Mesenchymal stem cell (in vitro differentiated cells and primary cell): ENCODE measurements around the gene XRN1. TPM values are rescaled to one million over a fixed set of nuclear protein-coding genes. Genes with fewer than 3 reads are reported as not detected.

Experiments used
- DNase-seq: peaks from one replicate; pipeline ENCODE4 v3.0.0-alpha.2; 2013
- H2AFZ ChIP-seq: one replicate; pipeline ENCODE4 v1.6.1; 2013; ENCODE audit warnings: low read depth, mild to moderate bottlenecking, control low read depth, inconsistent platforms, low read length, moderate library complexity
- H2AK5ac ChIP-seq: 2 replicates; pipeline ENCODE4 v1.6.1; 2013; ENCODE audit warnings: low read length, moderate library complexity, mild to moderate bottlenecking, inconsistent platforms; ENCODE audit not compliant: severe bottlenecking
- H2BK120ac ChIP-seq: one replicate; pipeline ENCODE4 v1.6.1; 2013; ENCODE audit warnings: low read depth, mild to moderate bottlenecking, inconsistent platforms, low read length, moderate library complexity
- H2BK12ac ChIP-seq, 2 experiments: one replicate each; pipeline ENCODE4 v1.6.1; 2013; ENCODE audit warnings: inconsistent platforms in 2 of 2, low read length in 2 of 2, mild to moderate bottlenecking in 2 of 2, moderate library complexity in 2 of 2, control low read depth in 1 of 2
- H2BK15ac ChIP-seq: one replicate; pipeline ENCODE4 v1.6.1; 2013; ENCODE audit warnings: mild to moderate bottlenecking, low read depth, inconsistent platforms; ENCODE audit not compliant: poor library complexity, severe bottlenecking
- H2BK5ac ChIP-seq: 2 replicates; pipeline ENCODE4 v1.6.1; 2013; ENCODE audit warnings: low read depth, mild to moderate bottlenecking, low read length, control low read depth, inconsistent platforms; ENCODE audit not compliant: poor library complexity, severe bottlenecking
- H3K14ac ChIP-seq, 2 experiments: one replicate each; pipeline ENCODE4 v1.6.1; 2013; ENCODE audit warnings: inconsistent platforms in 2 of 2, low read length in 2 of 2, control low read depth in 1 of 2, mild to moderate bottlenecking in 1 of 2, moderate library complexity in 1 of 2
- H3K18ac ChIP-seq, 2 experiments: one replicate each; pipeline ENCODE4 v1.6.1; 2013; ENCODE audit warnings: inconsistent platforms in 2 of 2, low read length in 2 of 2, control low read depth in 1 of 2, low read depth in 1 of 2, mild to moderate bottlenecking in 1 of 2
- H3K23ac ChIP-seq, 2 experiments: one replicate each; pipeline ENCODE4 v1.6.1; 2013; ENCODE audit warnings: inconsistent platforms in 2 of 2, low read length in 2 of 2, mild to moderate bottlenecking in 2 of 2, moderate library complexity in 2 of 2, control low read depth in 1 of 2
- H3K27ac ChIP-seq: 2 replicates; pipeline ENCODE4 v1.5.1; 2013; ENCODE audit warnings: mild to moderate bottlenecking, moderate library complexity, low read length, control low read depth, inconsistent platforms; ENCODE audit not compliant: poor library complexity, severe bottlenecking
- H3K27me3 ChIP-seq, 2 experiments: 2 replicates each; pipeline versions ENCODE4 v1.6.1 to v1.7.0; 2013; ENCODE audit warnings: low read length in 2 of 2, mild to moderate bottlenecking in 2 of 2, moderate library complexity in 2 of 2, control low read depth in 1 of 2, inconsistent platforms in 1 of 2; ENCODE audit not compliant: control insufficient read depth in 1 of 2, insufficient read depth in 1 of 2
- H3K36me3 ChIP-seq, 2 experiments: 2 replicates each; pipeline versions ENCODE4 v1.6.1 to v1.7.0; 2013; ENCODE audit warnings: low read length in 2 of 2, control low read depth in 1 of 2, inconsistent platforms in 1 of 2, low read depth in 1 of 2, mild to moderate bottlenecking in 1 of 2; ENCODE audit not compliant: insufficient read depth in 2 of 2, control insufficient read depth in 1 of 2
- H3K4ac ChIP-seq, 2 experiments: one replicate each; pipeline ENCODE4 v1.6.1; 2013; ENCODE audit warnings: inconsistent platforms in 2 of 2, low read length in 2 of 2, mild to moderate bottlenecking in 2 of 2, moderate library complexity in 2 of 2, control low read depth in 1 of 2, low read depth in 1 of 2
- H3K4me1 ChIP-seq: 2 replicates; pipeline ENCODE4 v1.6.1; 2013; ENCODE audit warnings: low read depth, low read length, control low read depth; ENCODE audit not compliant: control insufficient read depth, insufficient read depth
- H3K4me2 ChIP-seq: 2 replicates; pipeline ENCODE4 v1.6.1; 2013; ENCODE audit warnings: low read length, mild to moderate bottlenecking, inconsistent platforms; ENCODE audit not compliant: poor library complexity, severe bottlenecking
- H3K4me3 ChIP-seq, 2 experiments: 2 replicates each; pipeline versions ENCODE4 v1.5.1 to v1.7.0; 2013; ENCODE audit warnings: low read length in 2 of 2, mild to moderate bottlenecking in 2 of 2, control low read depth in 1 of 2, low read depth in 1 of 2; ENCODE audit not compliant: insufficient read depth in 1 of 2
- H3K79me1 ChIP-seq: replicated peaks from 2 replicates; pipeline ENCODE4 v1.6.1; 2013; ENCODE audit warnings: mild to moderate bottlenecking, control low read depth, low read length, inconsistent platforms; ENCODE audit not compliant: poor library complexity, severe bottlenecking
- H3K9ac ChIP-seq: 2 replicates; pipeline ENCODE4 v1.7.0; 2013; ENCODE audit warnings: mild to moderate bottlenecking, low read length, moderate library complexity
- H3K9me3 ChIP-seq: 2 replicates; pipeline ENCODE4 v1.7.0; 2013; ENCODE audit warnings: mild to moderate bottlenecking, low read length; ENCODE audit not compliant: control insufficient read depth
- H4K8ac ChIP-seq: one replicate; pipeline ENCODE4 v1.6.1; 2013; ENCODE audit warnings: inconsistent platforms, mild to moderate bottlenecking, low read length, moderate library complexity
- H4K91ac ChIP-seq: one replicate; pipeline ENCODE4 v1.6.1; 2013; ENCODE audit warnings: mild to moderate bottlenecking, low read length, inconsistent platforms
- WGBS: methylation state at CpG from one replicate; pipeline ENCODE4 v1.1.7; 2013; ENCODE audit warnings: mixed read lengths; 5-methylcytosine and 5-hydroxymethylcytosine counted together
- small RNA-seq: library from polyadenylated mRNA; stranded (forward); fragments of <200 nt; extraction: miRNeasy Mini kit (QIAGEN cat#:217004); gene quantifications from one replicate; pipeline ENCODE3, GENCODE V24; 2013; ENCODE audit warnings: low read depth

The XRN1 gene

DNA sequence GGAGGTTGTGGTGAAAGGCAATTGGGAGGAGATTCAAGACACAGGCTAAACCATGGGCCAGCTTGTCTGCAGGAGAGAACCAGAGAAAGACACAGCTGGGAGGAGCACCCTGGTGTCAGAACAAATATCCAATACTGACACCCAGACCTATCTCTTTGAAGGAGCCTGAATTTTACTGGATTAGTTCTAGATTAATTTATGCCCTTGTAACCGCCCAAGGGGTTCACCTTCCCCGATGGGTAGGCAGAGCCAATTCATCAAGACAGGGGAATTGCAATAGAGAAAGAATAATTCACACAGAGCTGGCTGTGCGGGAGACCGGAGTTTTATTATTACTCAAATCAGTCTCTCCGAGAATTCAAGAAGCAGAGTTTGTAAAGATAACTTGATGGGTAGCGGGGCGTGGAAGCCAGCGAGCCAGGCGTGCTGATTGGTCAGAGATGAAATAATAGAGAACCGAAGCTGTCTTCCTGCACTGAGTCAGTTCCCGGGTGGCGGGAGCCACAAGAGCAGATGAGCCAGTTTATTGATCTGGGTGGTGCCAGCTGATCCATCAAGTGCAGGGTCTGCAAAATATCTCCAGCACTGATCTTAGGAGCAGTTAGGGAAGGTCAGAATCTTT lies 191.0 kb downstream of the XRN1 start:
- DNase-seq = no peak
- H2BK5ac ChIP-seq = no peak overlapping the region

More for the DNA sequence above, 191.0 kb downstream of the XRN1 start:
- Histone ChIP-seq H3K79me1 (no peaks in the 10 kb centered on the region), H3K4ac (no peak overlapping the region), H2BK12ac (no peak overlapping the region), H2AK5ac (no peak overlapping the region), H3K9ac (no peak overlapping the region), H3K4me3 (no peak overlapping the region), H2AFZ (no peak overlapping the region), H4K8ac (no peak overlapping the region), H3K27ac (no peak overlapping the region), H3K27me3 (no peaks in the 10 kb centered on the region), H3K4me1 (no peaks in the 10 kb centered on the region), H3K14ac (no peak overlapping the region), H2BK120ac (no peak overlapping the region), H3K4me2 (no peak overlapping the region), H3K18ac (no peak overlapping the region), H3K9me3 (peaks cover 14% of the 10 kb centered on the region), H2BK15ac (no peak overlapping the region), H3K36me3 (no peaks in the 10 kb centered on the region), H4K91ac (no peak overlapping the region), H3K23ac (no peak overlapping the region)
- WGBS = over 99% methylated on average over 12 of the region's 12 CpGs

Small RNA genes lying within 50 kb of the gene (small RNA-seq; reads per million reads assigned to genes)
- gene RNU1-100P = not detected
- gene RNU6-1294P = not detected
